ENCODE data around the gene PCBP3.

PCBP3 gene

DNA sequence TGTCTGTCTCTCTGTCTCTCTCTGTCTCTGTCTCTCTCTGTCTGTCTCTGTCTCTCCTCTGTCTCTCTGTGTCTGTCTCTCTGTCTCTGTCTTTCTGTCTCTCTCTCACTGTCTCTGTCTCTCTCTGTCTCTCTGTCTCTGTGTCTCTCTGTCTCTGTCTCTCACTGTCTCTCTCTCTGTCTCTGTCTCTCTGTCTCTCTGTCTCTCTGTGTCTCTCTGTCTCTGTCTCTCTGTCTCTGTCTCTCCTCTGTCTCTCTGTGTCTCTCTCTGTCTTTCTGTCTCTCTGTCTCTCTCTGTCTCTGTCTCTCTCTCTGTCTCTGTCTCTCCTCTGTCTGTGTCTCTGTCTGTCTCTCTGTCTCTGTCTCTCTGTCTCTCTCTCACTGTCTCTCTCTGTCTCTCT, 337.2 kb downstream of the PCBP3 start:
- no peak overlapping the region for H3K23ac ChIP-seq (ENCODE audit: low read length)
- no peak overlapping the region for H3K4me3 ChIP-seq (ENCODE audit: low read depth, low read length)
- H2AK5ac ChIP-seq (ENCODE audit: low read length): no peak overlapping the region
- H3K4me2 ChIP-seq (ENCODE audit: low read length): peak overlapping the region; percentile 53
- no peak overlapping the region for H2BK12ac ChIP-seq (ENCODE audit: low read length)
- no peak overlapping the region for H3K9ac ChIP-seq (ENCODE audit: low read length)
- H2BK120ac ChIP-seq (ENCODE audit: insufficient read depth, low read length, poor library complexity): no peak overlapping the region
- no peak overlapping the region for H2BK5ac ChIP-seq (ENCODE audit: low read depth, low read length, poor library complexity)
- no peak overlapping the region for H4K91ac ChIP-seq (ENCODE audit: low read depth, low read length)
- H3K9me3 ChIP-seq (ENCODE audit: insufficient read depth, low read depth, low read length): no peaks in the 10 kb centered on the region
- no peak overlapping the region for H4K12ac ChIP-seq (ENCODE audit: low read depth, low read length)
- peaks cover 5% of the 10 kb centered on the region for H3K27me3 ChIP-seq (ENCODE audit: insufficient read depth, low read length)
- no peak for DNase-seq
- H3K36me3 ChIP-seq (ENCODE audit: control insufficient read depth in 1 of 2, insufficient read depth in 2 of 2, low read length in 2 of 2): no peaks in the 10 kb centered on the region
- H3K4me1 ChIP-seq (ENCODE audit: control insufficient read depth in 1 of 2, insufficient read depth in 2 of 2, low read length in 2 of 2): peaks cover 8 to 22% of the 10 kb centered on the region in 2 experiments
- H3K79me2 ChIP-seq (ENCODE audit: control insufficient read depth, insufficient read depth, low read length, poor library complexity): no peaks in the 10 kb centered on the region
- peaks cover 6% of the 10 kb centered on the region for H3K79me1 ChIP-seq (ENCODE audit: low read length)
- no peak overlapping the region for H3K4ac ChIP-seq (ENCODE audit: low read depth, low read length)
- H4K8ac ChIP-seq (ENCODE audit: low read depth, low read length): no peak overlapping the region
- no peak overlapping the region for H3K27ac ChIP-seq (ENCODE audit: low read depth, low read length)
- no peak overlapping the region for H3K14ac ChIP-seq (ENCODE audit: low read length)
- no peak overlapping the region for H2AFZ ChIP-seq (ENCODE audit: insufficient read depth, low read length, poor library complexity)
- H3K18ac ChIP-seq (ENCODE audit: low read length): no peak overlapping the region

GRCh38 chr21:45981151-45982091, 337.9 kb downstream of the PCBP3 start, which contains the start of gene COL6A1:
TSS of gene COL6A1 (plus strand) at chr21:45981770. CDS start at chr21:45981851, 81 bp downstream.
- Histone ChIP-seq H4K12ac (ENCODE audit: low read depth, low read length) (no peak within 1 kb of the TSS), H3K4me1 (ENCODE audit: control insufficient read depth in 1 of 2, insufficient read depth in 2 of 2, low read length in 2 of 2) (peaks cover 8 to 22% of the 10 kb centered on the region in 2 experiments)
- WGBS (ENCODE audit: extremely low coverage, insufficient coverage, insufficient read length): no CpG with 5 or more reads among the region's 63 CpGs

GRCh38 chr21:45982092-45982757, 338.7 kb downstream of the PCBP3 start:
- H4K91ac ChIP-seq (ENCODE audit: low read depth, low read length): peak overlapping the region; percentile 1
- peak overlapping the region; percentile 2 for H2AFZ ChIP-seq (ENCODE audit: insufficient read depth, low read length, poor library complexity)
- H3K9ac ChIP-seq (ENCODE audit: low read length): peak overlapping the region; percentile 57
- H3K36me3 ChIP-seq (ENCODE audit: control insufficient read depth in 1 of 2, insufficient read depth in 2 of 2, low read length in 2 of 2): peaks cover 2 to 5% of the 10 kb centered on the region in 2 experiments
- H3K79me2 ChIP-seq (ENCODE audit: control insufficient read depth, insufficient read depth, low read length, poor library complexity): no peaks in the 10 kb centered on the region
- WGBS (ENCODE audit: extremely low coverage, insufficient coverage, insufficient read length): no CpG with 5 or more reads among the region's 45 CpGs
- H3K79me1 ChIP-seq (ENCODE audit: low read length): peaks cover 6% of the 10 kb centered on the region
- peaks cover 1% of the 10 kb centered on the region for H3K9me3 ChIP-seq (ENCODE audit: insufficient read depth, low read depth, low read length)
- no peak overlapping the region for H3K4ac ChIP-seq (ENCODE audit: low read depth, low read length)
- no peak overlapping the region for H4K12ac ChIP-seq (ENCODE audit: low read depth, low read length)
- peaks cover 5% of the 10 kb centered on the region for H3K27me3 ChIP-seq (ENCODE audit: insufficient read depth, low read length)
- DNase-seq: no peak
- H3K4me2 ChIP-seq (ENCODE audit: low read length): peak overlapping the region; percentile 86
- no peak overlapping the region for H2BK5ac ChIP-seq (ENCODE audit: low read depth, low read length, poor library complexity)
- no peak overlapping the region for H2BK120ac ChIP-seq (ENCODE audit: insufficient read depth, low read length, poor library complexity)
- peak overlapping the region; percentile 13 for H3K14ac ChIP-seq (ENCODE audit: low read length)
- H3K23ac ChIP-seq (ENCODE audit: low read length): no peak overlapping the region
- peak overlapping the region; percentile 76 for H4K8ac ChIP-seq (ENCODE audit: low read depth, low read length)
- H3K18ac ChIP-seq (ENCODE audit: low read length): peak overlapping the region; percentile 7
- peak overlapping the region; percentile 71 for H3K4me3 ChIP-seq (ENCODE audit: low read depth, low read length)
- H3K27ac ChIP-seq (ENCODE audit: low read depth, low read length): no peak overlapping the region
- no peak overlapping the region for H2AK5ac ChIP-seq (ENCODE audit: low read length)
- peaks cover 7 to 20% of the 10 kb centered on the region in 2 experiments for H3K4me1 ChIP-seq (ENCODE audit: control insufficient read depth in 1 of 2, insufficient read depth in 2 of 2, low read length in 2 of 2)
- no peak overlapping the region for H2BK12ac ChIP-seq (ENCODE audit: low read length)

More at GRCh38 chr21:45981151-45982091, 337.9 kb downstream of the PCBP3 start, which contains the start of gene COL6A1:
- Histone ChIP-seq H2AFZ (ENCODE audit: insufficient read depth, low read length, poor library complexity) (peak within 1 kb of the TSS; percentile 2), H3K9me3 (ENCODE audit: insufficient read depth, low read depth, low read length) (no peaks in the 10 kb centered on the region), H3K27ac (ENCODE audit: low read depth, low read length) (peak within 1 kb of the TSS; percentile 61), H3K36me3 (ENCODE audit: control insufficient read depth in 1 of 2, insufficient read depth in 2 of 2, low read length in 2 of 2) (no peaks in the 10 kb centered on the region), H3K27me3 (ENCODE audit: insufficient read depth, low read length) (peaks cover 5% of the 10 kb centered on the region), H3K18ac (ENCODE audit: low read length) (peak within 1 kb of the TSS; percentile 9), H4K8ac (ENCODE audit: low read depth, low read length) (peak within 1 kb of the TSS; percentile 76), H2BK5ac (ENCODE audit: low read depth, low read length, poor library complexity) (no peak within 1 kb of the TSS), H3K14ac (ENCODE audit: low read length) (peak within 1 kb of the TSS; percentile 36), H4K91ac (ENCODE audit: low read depth, low read length) (peak within 1 kb of the TSS; percentile 1), H3K79me1 (ENCODE audit: low read length) (peaks cover 6% of the 10 kb centered on the region), H2AK5ac (ENCODE audit: low read length) (no peak within 1 kb of the TSS), H3K4ac (ENCODE audit: low read depth, low read length) (no peak within 1 kb of the TSS), H3K4me3 (ENCODE audit: low read depth, low read length) (peak within 1 kb of the TSS; percentile 71), H2BK120ac (ENCODE audit: insufficient read depth, low read length, poor library complexity) (peak within 1 kb of the TSS; percentile 27), H3K9ac (ENCODE audit: low read length) (peak within 1 kb of the TSS; percentile 57), H2BK12ac (ENCODE audit: low read length) (peak within 1 kb of the TSS; percentile 30), H3K4me2 (ENCODE audit: low read length) (peak within 1 kb of the TSS; percentile 86), H3K23ac (ENCODE audit: low read length) (no peak within 1 kb of the TSS), H3K79me2 (ENCODE audit: control insufficient read depth, insufficient read depth, low read length, poor library complexity) (no peaks in the 10 kb centered on the region)
- DNase-seq: peak; percentile 84 to 92

- Histone ChIP-seq H4K12ac (ENCODE audit: low read depth, low read length) (no peak overlapping the region), H3K36me3 (ENCODE audit: control insufficient read depth in 1 of 2, insufficient read depth in 2 of 2, low read length in 2 of 2) (peaks cover 4 to 6% of the 10 kb centered on the region in 2 experiments), H2BK120ac (ENCODE audit: insufficient read depth, low read length, poor library complexity) (no peak overlapping the region), H4K91ac (ENCODE audit: low read depth, low read length) (no peak overlapping the region), H3K27ac (ENCODE audit: low read depth, low read length) (no peak overlapping the region), H3K27me3 (ENCODE audit: insufficient read depth, low read length) (peaks cover 5% of the 10 kb centered on the region), H3K4me2 (ENCODE audit: low read length) (peak overlapping the region; percentile 86), H2AK5ac (ENCODE audit: low read length) (no peak overlapping the region), H2AFZ (ENCODE audit: insufficient read depth, low read length, poor library complexity) (no peak overlapping the region), H3K79me2 (ENCODE audit: control insufficient read depth, insufficient read depth, low read length, poor library complexity) (no peaks in the 10 kb centered on the region), H3K9ac (ENCODE audit: low read length) (no peak overlapping the region), H3K9me3 (ENCODE audit: insufficient read depth, low read depth, low read length) (peaks cover 2% of the 10 kb centered on the region), H3K18ac (ENCODE audit: low read length) (no peak overlapping the region), H3K14ac (ENCODE audit: low read length) (no peak overlapping the region), H3K4me1 (ENCODE audit: control insufficient read depth in 1 of 2, insufficient read depth in 2 of 2, low read length in 2 of 2) (peaks cover 5 to 16% of the 10 kb centered on the region in 2 experiments), H2BK12ac (ENCODE audit: low read length) (no peak overlapping the region), H3K4ac (ENCODE audit: low read depth, low read length) (no peak overlapping the region), H3K79me1 (ENCODE audit: low read length) (peaks cover 6% of the 10 kb centered on the region), H3K23ac (ENCODE audit: low read length) (no peak overlapping the region), H4K8ac (ENCODE audit: low read depth, low read length) (no peak overlapping the region), H3K4me3 (ENCODE audit: low read depth, low read length) (no peak overlapping the region), H2BK5ac (ENCODE audit: low read depth, low read length, poor library complexity) (no peak overlapping the region)
- no CpG with 5 or more reads among the region's 45 CpGs for WGBS (ENCODE audit: extremely low coverage, insufficient coverage, insufficient read length)
- DNase-seq: no peak
Observed at GRCh38 chr21:45982758-45983648, 339.5 kb downstream of the PCBP3 start.
